Stimulated activated naive CD4-positive, alpha-beta T cell treated with Interleukin-2 at 50 U/mL for 16 hours (primary cell): ENCODE measurements around the gene DEAF1.
"Not testable (repeated sequence)": the region's sequence is repeated elsewhere in the genome, so short reads cannot be mapped to it uniquely, and the experiment has no call there.

Experiments used
- DNase-seq: peaks from one replicate; lab custom pipeline; 2025; lab: John Stamatoyannopoulos, UW

Gene DEAF1

GRCh38 chr11:680476-680875 lies 14.5 kb downstream of the DEAF1 start:
- DNase-seq: no peak

- no peak for DNase-seq
Observed at GRCh38 chr11:679271-680207, 15.5 kb downstream of the DEAF1 start.

GRCh38 chr11:678297-678696 lies 16.7 kb downstream of the DEAF1 start:
- DNase-seq: no peak

- no peak for DNase-seq
Observed at GRCh38 chr11:674406-674805, 20.6 kb downstream of the DEAF1 start.

GRCh38 chr11:673866-674265 lies 21.2 kb downstream of the DEAF1 start:
- no peak for DNase-seq

GRCh38 chr11:665704-666281 lies 29.2 kb downstream of the DEAF1 start:
- no peak for DNase-seq

GRCh38 chr11:665062-665703 lies 29.8 kb downstream of the DEAF1 start:
- DNase-seq: no peak

- peak; percentile 10 for DNase-seq
Observed at GRCh38 chr11:662689-663274, 32.2 kb downstream of the DEAF1 start.

- DNase-seq: no peak
Observed at GRCh38 chr11:660681-661444, 34.2 kb downstream of the DEAF1 start.

- no peak for DNase-seq
Observed at GRCh38 chr11:660281-660680, 34.7 kb downstream of the DEAF1 start.

- DNase-seq: no peak
Observed at GRCh38 chr11:659532-660085, 35.4 kb downstream of the DEAF1 start.

- DNase-seq: no peak
Observed at GRCh38 chr11:657691-658126, 37.3 kb downstream of the DEAF1 start.

GRCh38 chr11:656866-657265 lies 38.2 kb downstream of the DEAF1 start:
- no peak for DNase-seq

- DNase-seq: no peak
Observed at GRCh38 chr11:656426-656825, 38.6 kb downstream of the DEAF1 start.

- DNase-seq: no peak
Observed at GRCh38 chr11:655036-655726, 39.8 kb downstream of the DEAF1 start.

GRCh38 chr11:654444-654843 lies 40.6 kb downstream of the DEAF1 start:
- DNase-seq: not testable (repeated sequence)

- no peak for DNase-seq
Observed at GRCh38 chr11:653837-654236, 41.2 kb downstream of the DEAF1 start.

GRCh38 chr11:653136-653535 lies 41.9 kb downstream of the DEAF1 start:
- not testable (repeated sequence) for DNase-seq

GRCh38 chr11:650482-650881 lies 44.5 kb downstream of the DEAF1 start:
- no peak for DNase-seq

- DNase-seq: not testable (repeated sequence)
Observed at GRCh38 chr11:647672-648158, 47.3 kb downstream of the DEAF1 start.

- no peak for DNase-seq
Observed at GRCh38 chr11:646214-646613, 48.8 kb downstream of the DEAF1 start.
